ENCODE results near the gene TAF4. TPM values are rescaled to one million over a fixed set of nuclear protein-coding genes. Genes with fewer than 3 reads are reported as not detected.

TAF4 gene
- total and polyA plus RNA-seq, 2 of the 13 experiments (the other 11 are each of a cell fraction or from before 2014, with no cell fraction given): 5.9 to 12.0 TPM

DNA sequence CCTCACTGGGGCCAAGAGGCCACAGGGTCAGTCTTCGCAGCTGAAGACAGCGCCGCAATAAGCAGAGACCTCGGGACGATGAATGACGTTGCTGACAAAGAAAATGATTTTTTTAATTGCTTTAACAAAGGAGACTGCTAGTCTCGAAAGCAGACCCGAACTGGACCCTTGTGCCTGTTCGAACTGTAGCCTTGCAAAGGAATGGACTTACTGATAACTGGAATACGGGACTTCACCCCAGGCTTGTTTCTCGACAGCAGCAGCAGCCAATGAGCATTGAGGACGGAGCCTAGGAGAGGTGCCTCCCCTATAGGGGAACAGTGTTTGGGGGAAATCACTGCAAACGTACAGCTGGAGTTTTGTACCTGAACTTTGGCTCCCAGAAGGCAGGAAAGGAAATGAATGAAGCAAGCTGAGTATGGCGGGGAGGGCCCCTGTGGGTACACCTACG, 1.3 kb upstream of the TAF4 start (continued):
- TF ChIP-seq, protein P1, sequence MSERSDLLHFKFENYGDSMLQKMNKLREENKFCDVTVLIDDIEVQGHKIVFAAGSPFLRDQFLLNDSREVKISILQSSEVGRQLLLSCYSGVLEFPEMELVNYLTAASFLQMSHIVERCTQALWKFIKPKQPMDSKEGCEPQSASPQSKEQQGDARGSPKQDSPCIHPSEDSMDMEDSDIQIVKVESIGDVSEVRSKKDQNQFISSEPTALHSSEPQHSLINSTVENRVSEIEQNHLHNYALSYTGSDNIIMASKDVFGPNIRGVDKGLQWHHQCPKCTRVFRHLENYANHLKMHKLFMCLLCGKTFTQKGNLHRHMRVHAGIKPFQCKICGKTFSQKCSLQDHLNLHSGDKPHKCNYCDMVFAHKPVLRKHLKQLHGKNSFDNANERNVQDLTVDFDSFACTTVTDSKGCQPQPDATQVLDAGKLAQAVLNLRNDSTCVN (CRISPR knock-in tag; IDR thresholded peaks at IDR 0.05; ENCODE audit: borderline replicate concordance): peak; percentile 74; the same call in 1 of the 2 replicates
- TF ChIP-seq ZNF446 (CRISPR knock-in tag; IDR thresholded peaks at IDR 0.05): no peak; the same call in 1 of the 2 replicates
- TF ChIP-seq SOX5 (CRISPR knock-in tag; IDR thresholded peaks at IDR 0.05; ENCODE audit: borderline replicate concordance): peak; percentile 45; the same call in 1 of the 2 replicates
- no peak; the same call in none of the 2 replicates for TF ChIP-seq ZFP90 (CRISPR knock-in tag; IDR thresholded peaks at IDR 0.05; ENCODE audit: borderline replicate concordance)
- TF ChIP-seq, protein P2, sequence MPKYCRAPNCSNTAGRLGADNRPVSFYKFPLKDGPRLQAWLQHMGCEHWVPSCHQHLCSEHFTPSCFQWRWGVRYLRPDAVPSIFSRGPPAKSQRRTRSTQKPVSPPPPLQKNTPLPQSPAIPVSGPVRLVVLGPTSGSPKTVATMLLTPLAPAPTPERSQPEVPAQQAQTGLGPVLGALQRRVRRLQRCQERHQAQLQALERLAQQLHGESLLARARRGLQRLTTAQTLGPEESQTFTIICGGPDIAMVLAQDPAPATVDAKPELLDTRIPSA (CRISPR knock-in tag; IDR thresholded peaks at IDR 0.05; ENCODE audit: borderline replicate concordance): no peak; the same call in 1 of the 2 replicates
- TF ChIP-seq SP1 (IDR thresholded peaks at IDR 0.05): no peak
- TF ChIP-seq SP1 (CRISPR knock-in tag; IDR thresholded peaks at IDR 0.05): no peak; the same call in 1 of the 2 replicates
- no peak for TF ChIP-seq ZNF24 (IDR thresholded peaks at IDR 0.05)
- no peak for TF ChIP-seq PCBP2 (optimal IDR thresholded peaks at IDR 0.05; ENCODE audit: low read depth, low read length, poor library complexity, severe bottlenecking)
- no peak; the same call in 1 of the 2 replicates for TF ChIP-seq ZNF34 (CRISPR knock-in tag; IDR thresholded peaks at IDR 0.05; ENCODE audit: borderline replicate concordance)
- TF ChIP-seq, protein P3, sequence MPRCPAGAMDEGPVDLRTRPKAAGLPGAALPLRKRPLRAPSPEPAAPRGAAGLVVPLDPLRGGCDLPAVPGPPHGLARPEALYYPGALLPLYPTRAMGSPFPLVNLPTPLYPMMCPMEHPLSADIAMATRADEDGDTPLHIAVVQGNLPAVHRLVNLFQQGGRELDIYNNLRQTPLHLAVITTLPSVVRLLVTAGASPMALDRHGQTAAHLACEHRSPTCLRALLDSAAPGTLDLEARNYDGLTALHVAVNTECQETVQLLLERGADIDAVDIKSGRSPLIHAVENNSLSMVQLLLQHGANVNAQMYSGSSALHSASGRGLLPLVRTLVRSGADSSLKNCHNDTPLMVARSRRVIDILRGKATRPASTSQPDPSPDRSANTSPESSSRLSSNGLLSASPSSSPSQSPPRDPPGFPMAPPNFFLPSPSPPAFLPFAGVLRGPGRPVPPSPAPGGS (CRISPR knock-in tag; IDR thresholded peaks at IDR 0.05): no peak
- no peak for TF ChIP-seq ZMAT3 (CRISPR knock-in tag; conservative IDR thresholded peaks at IDR 0.05)
- TF ChIP-seq, protein P4, sequence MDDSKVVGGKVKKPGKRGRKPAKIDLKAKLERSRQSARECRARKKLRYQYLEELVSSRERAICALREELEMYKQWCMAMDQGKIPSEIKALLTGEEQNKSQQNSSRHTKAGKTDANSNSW (CRISPR knock-in tag; IDR thresholded peaks at IDR 0.05; ENCODE audit: borderline replicate concordance): no peak
- no peak for TF ChIP-seq GPN1 (CRISPR knock-in tag; IDR thresholded peaks at IDR 0.05; ENCODE audit: borderline replicate concordance)
- peak; percentile 80 for TF ChIP-seq ZNF264 (CRISPR knock-in tag; IDR thresholded peaks at IDR 0.05)
- TF ChIP-seq ZNF160 (CRISPR knock-in tag; IDR thresholded peaks at IDR 0.05): no peak
- peak; percentile 93 for TF ChIP-seq ZNF816 (CRISPR knock-in tag; IDR thresholded peaks at IDR 0.05; ENCODE audit: borderline replicate concordance)
- peak; percentile 53; the same call in 1 of the 2 replicates for TF ChIP-seq CREB1 (IDR thresholded peaks at IDR 0.05)
- TF ChIP-seq CREB1 (CRISPR knock-in tag; IDR thresholded peaks at IDR 0.05): no peak
- TF ChIP-seq, protein P5, sequence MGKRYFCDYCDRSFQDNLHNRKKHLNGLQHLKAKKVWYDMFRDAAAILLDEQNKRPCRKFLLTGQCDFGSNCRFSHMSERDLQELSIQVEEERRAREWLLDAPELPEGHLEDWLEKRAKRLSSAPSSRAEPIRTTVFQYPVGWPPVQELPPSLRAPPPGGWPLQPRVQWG (CRISPR knock-in tag; IDR thresholded peaks at IDR 0.05; ENCODE audit: borderline replicate concordance, low read depth): no peak
- TF ChIP-seq MAF1 (CRISPR knock-in tag; IDR thresholded peaks at IDR 0.05; ENCODE audit: borderline replicate concordance): no peak
- TF ChIP-seq NCOR1 (IDR thresholded peaks at IDR 0.05; ENCODE audit: borderline replicate concordance, low read length): peak; percentile 84
- TF ChIP-seq MATR3 (CRISPR knock-in tag; IDR thresholded peaks at IDR 0.05): no peak
- no peak for TF ChIP-seq ZBTB1 (CRISPR knock-in tag; IDR thresholded peaks at IDR 0.05; ENCODE audit: borderline replicate concordance)
- TF ChIP-seq ZNF773 (CRISPR knock-in tag; IDR thresholded peaks at IDR 0.05; ENCODE audit: borderline replicate concordance): no peak
- peak; percentile 87; the same call in 1 of the 2 replicates for TF ChIP-seq ZNF615 (CRISPR knock-in tag; IDR thresholded peaks at IDR 0.05; ENCODE audit: borderline replicate concordance)
- TF ChIP-seq, protein P6, sequence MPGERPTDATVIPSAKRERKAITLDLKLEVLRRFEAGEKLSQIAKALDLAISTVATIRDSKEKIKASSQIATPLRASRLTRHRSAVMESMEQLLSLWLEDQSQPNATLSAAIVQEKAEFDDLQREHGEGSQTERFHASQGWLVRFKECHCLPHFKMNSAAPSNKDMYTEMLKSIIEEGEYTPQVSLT (CRISPR knock-in tag; IDR thresholded peaks at IDR 0.05; ENCODE audit: borderline replicate concordance, low read depth): no peak

Data from HepG2 (cell line).